UCSD-AML1 (cell line): ENCODE measurements around the gene FBXL7.

ENCODE experiments used
- DNase-seq: peaks from one replicate; lab custom pipeline; 2025; ENCODE audit not compliant: unreplicated experiment; lab: John Stamatoyannopoulos, UW

Gene FBXL7

DNA sequence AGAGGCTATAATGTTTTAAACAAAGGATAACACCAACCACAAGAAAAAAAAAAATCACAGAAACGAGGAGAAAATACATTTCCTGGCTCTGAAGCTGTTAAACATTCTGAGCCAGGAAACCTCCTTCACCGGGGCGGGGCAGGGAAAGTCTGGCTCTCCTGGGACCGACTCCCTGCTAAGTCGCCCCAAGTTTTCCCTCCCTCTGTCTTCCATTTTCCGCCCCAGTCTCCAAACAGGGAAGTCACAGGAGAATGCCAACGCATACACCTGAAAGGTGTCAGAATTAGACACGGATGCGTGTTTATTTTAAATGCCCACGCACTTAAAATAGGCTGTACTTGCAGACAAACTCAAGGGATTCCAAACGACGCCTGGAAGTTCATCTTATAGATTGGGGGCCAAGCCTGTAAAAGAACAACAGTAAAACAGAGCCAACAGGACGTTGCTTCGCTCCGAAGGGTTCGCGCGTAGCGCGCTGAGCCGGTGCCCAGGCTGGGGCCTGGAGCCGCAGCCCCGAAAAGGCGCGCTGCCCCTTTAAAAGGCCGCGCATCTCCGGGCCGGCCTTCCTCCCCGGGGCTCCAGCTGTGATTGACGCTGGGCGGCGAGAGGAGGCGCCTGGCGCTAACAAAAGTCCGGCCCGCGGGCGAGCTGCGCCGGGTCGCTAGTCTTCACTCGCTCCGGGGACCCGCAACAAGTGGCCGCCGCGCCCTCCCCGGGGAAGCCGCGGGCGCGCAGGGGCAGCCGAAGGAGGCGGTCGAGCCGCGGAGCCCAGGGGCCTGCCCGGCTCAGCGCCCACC, at the start of gene FBXL7:
Gene FBXL7 (plus strand): TSS at position 653 of the 797 bp plus-strand sequence.
- DNase-seq: no peak

- DNase-seq: no peak
These were observed 49.5 kb upstream of the FBXL7 start for GRCh38 chr5:15450473-15450872.

DNA sequence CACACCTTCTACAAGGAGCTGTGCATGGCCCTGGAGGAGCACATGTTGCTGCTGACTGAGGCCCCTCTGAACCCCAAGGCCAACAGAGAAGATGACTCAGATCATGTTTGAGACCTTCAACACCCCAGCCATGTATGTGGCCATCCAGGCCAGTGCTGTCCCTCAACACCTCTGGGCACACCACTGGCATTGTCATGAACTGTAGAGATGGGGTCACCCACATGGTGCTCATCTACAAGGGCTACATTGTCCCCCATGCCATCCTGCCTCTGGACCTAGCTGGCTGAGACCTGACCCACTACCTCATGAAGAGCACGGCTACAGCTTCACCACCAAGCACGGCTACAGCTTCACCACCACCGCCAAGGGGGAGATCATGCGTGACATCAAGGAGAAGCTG, 49.0 kb upstream of the FBXL7 start:
- no peak for DNase-seq

GRCh38 chr5:15452030-15452429, 48.0 kb upstream of the FBXL7 start:
- DNase-seq: no peak

GRCh38 chr5:15452781-15453180, 47.2 kb upstream of the FBXL7 start:
- DNase-seq: no peak

GRCh38 chr5:15459200-15459599, 40.8 kb upstream of the FBXL7 start:
- no peak for DNase-seq

GRCh38 chr5:15463231-15463980, 36.6 kb upstream of the FBXL7 start:
- no peak for DNase-seq

DNA sequence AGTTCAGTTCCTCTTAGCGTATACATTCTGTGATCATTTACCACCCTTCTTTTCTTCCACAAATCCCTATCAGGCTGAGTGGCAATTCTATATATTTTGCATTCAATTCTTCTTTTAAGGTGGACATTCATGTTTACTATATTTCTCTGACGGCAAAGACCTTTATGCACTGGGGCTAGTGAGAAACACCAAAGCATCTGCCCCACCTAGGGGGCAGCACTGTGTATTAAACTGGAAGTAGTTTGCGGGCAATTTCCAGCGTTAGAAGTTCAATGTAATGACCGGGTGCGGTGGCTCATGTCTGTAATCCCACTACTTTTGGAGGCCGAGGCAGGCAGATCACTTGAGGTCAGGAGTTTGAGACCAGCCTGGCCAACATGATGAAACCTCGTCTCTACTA, 27.9 kb upstream of the FBXL7 start:
- no peak for DNase-seq

DNA sequence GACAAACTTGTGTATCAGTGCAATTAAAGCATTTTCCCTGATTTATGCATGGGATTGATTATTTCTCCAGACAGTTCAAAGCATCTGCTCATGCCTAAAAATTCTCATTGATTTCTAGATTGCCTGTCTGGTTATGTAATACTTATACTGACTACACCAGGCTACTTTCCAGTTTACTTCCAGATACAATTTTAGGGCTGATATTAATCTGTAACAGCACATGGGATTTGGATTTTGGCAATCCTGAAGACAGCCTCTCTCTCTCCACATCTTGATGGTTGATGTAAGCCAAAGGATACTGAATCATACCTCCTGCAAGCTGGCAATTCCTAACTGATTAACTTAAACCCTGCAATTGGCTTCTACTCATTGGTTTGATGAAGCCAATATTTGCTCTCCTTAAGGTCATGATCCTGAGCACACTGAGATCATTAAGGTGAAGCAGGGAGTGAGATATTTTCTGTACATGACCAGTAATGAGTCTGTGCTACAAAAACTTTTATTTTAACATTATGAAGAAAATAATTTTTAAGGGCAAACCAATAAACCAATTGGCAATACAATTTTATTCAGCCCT, 25.7 kb upstream of the FBXL7 start:
- no peak for DNase-seq

DNA sequence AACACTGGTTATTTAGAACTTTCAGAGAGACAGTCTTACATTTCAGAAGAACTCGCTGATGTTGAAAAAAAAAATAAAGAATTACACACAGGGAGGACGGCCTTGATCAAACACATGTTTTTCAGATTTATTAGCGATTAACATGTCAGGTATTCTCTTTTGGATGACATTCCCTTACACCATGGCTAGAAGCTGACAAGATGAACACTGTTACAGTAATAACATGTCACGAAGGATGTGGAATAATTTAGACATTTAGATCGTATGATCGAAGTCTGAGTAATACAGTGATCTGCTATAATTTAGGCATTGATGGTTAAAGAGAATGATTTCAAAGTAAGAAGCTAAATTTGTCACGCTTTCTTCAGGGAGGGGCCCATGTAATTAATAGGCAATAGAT, 24.6 kb upstream of the FBXL7 start:
- DNase-seq: no peak

- DNase-seq: no peak
These were observed 23.0 kb upstream of the FBXL7 start for GRCh38 chr5:15476977-15477376.

DNA sequence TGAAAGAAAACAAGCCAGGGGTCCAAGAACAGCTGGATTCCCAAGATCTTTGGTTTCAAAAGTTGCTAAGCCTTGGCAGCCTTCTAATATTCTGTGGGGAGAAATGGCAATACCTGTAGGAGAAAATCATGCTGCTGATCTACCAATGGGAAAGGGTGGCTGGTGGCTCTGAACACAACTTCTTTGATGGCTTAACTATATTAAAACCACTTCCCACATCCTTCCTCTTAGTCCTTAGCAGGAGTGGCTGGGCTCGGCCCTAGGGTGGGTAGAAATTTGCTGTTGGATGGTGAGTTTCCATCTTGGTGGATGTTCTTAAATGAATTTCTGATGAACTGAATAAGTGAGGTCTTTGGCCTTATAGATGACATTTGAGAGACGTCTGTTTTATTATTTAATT, 19.5 kb upstream of the FBXL7 start:
- DNase-seq: no peak

GRCh38 chr5:15483351-15484097, 16.5 kb upstream of the FBXL7 start:
- DNase-seq: no peak

GRCh38 chr5:15487228-15487627, 12.8 kb upstream of the FBXL7 start:
- DNase-seq: no peak

DNA sequence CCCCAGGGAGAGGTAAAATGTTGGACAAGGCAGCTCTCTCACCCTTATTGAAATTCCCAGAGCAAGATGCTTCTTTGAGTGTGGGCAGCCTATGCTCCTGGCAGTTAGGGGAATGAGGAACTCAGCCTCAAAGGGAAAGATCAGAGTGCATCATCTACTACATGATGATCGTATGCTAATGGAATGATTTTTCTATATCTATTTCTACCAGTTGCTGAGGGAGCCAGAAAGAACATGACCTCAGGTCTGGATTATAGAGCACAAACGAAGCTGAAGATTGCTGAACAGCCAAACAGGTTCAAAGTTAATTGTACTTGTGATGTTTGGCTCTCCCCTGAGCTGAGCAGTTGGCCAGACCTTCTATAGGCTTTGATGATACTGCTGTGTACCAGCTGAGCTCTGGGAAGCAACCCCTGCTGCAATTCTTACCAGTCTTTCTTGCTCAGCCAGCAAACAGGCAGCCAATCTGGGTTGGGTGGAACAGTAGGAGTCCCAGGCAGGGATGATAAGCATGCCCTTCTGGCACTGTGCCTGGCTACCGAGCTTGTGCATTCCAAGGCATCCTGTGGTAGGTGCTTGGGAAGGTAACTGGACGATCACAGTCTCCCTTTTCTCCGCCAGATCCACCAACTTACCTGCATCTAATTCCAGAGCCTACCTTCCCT, 10.3 kb upstream of the FBXL7 start:
- DNase-seq: no peak

GRCh38 chr5:15492545-15492944, 7.4 kb upstream of the FBXL7 start:
- no peak for DNase-seq

DNA sequence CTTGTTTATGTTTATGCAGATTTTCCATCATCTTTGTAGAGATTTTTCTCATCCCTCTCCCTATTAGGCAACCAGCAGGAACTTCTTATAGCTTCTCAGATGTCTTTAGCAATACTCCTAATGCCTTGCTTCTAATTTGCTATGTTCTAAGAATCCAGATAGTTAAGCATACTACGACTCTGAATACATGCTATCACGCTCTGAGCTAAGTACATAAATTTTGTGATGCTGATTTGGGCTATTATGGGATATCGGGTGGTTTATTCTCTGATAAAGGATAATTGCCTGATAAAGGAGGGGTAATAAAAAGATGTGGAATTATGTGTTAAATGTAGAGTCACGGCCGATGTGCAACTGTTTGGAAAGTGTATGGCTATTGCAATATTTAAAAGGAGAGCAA, 6.5 kb upstream of the FBXL7 start:
- no peak for DNase-seq

DNA sequence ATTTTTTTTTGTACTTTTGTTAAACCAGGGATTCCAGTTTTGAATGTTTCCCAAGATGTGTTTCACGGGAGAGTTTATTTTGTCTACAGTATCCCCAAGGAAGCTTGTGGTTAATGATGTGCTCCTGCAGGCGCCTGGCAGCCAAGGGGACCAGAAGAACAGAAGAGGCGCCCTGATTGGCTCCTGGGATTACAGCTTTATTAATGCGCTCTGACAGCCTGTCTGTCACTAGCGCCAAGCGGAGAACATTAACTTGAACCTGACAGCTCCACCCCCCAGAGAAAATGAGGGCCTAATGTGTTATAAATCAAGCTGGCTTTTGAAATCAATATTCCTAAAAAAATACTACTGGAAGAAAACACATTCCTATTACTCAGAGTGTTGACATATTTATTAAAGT, 5.0 kb upstream of the FBXL7 start:
- DNase-seq: no peak

DNA sequence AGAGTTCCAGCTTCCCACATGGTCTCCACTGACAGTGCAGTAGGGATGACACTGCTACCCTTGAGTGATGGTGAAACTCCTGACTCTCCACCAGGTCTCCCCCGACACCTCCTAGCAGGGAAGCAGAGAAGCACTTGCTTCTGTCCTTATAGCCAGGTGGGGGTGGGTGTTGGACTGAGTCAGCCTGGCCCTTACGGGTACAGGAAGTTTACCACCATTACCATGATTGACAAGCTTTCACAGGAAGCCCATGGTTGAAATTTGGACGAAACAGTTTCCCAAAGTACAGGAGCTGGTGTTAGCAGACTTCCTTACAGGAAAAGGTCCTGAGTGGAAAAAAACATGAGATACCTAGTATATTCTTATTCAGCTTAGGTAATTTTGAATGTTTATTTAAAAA, 3.1 kb upstream of the FBXL7 start:
- no peak for DNase-seq

DNA sequence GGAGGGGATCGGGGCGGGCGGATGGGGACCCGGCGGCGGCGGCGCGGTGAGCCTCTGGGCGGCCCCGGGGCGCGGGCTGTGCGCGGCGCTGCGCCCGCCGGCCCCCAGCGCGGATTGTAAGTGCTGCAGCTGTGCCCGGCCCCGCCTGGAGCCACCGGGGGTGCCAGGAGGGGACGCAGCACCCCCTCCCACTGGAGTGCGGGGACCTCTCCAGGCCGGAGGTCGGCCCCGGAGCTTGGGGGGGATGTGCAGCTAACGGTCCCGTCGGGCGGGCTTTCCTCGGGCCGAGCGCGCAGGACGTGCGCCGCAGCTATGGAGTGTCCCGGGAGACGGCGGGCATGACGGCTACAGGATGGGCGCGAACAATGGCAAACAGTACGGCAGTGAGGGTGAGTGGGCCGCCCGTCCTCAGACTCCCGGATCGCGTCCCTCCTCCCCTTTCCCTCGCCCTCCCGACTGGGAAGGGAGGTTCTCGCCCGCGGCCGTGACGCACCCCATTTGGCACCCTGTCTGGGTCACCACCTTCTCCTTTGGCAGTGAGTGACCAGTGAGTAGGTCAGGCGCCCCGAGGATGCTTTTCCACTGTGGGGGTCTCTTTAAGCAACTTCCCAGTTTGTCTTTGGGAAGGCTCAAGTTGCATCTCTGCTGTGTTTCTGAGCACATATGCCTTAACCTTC, 483 bp downstream of the FBXL7 start:
- no peak for DNase-seq
